ENCODE results near the gene GRID2IP. TPM values are rescaled to one million over a fixed set of nuclear protein-coding genes. Genes with fewer than 3 reads are reported as not detected.

The GRID2IP gene
- total RNA-seq, result not detected in 2 replicates

DNA sequence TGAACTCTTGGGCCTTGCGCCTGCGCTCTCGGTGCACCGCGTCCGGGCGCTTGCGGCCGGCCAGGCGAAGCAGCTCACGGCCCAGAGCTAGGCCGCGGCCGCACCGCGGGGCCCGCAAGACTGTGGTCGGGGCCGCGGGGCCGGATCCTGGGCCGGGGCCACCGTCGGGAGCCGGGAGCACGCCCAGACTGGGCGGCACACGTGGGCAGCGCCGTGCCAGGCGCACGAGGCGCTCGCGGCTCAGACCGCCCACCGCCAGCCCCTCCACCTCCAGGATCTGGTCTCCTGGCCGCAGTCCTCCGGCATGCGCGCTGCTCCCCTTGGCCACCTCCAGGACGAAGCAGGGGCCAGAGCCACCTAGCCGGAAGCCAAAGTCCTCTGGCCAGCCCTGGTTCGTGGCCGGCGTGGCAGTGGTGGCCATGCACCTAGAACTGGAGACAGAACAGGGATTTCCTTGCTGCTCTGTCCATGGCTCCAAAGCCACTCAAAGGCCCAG is at the start of gene GRID2IP:
TSS of gene GRID2IP (minus strand) at position 446 of the 496 bp plus-strand sequence. CDS start at position 421, 25 bp downstream.

DNA sequence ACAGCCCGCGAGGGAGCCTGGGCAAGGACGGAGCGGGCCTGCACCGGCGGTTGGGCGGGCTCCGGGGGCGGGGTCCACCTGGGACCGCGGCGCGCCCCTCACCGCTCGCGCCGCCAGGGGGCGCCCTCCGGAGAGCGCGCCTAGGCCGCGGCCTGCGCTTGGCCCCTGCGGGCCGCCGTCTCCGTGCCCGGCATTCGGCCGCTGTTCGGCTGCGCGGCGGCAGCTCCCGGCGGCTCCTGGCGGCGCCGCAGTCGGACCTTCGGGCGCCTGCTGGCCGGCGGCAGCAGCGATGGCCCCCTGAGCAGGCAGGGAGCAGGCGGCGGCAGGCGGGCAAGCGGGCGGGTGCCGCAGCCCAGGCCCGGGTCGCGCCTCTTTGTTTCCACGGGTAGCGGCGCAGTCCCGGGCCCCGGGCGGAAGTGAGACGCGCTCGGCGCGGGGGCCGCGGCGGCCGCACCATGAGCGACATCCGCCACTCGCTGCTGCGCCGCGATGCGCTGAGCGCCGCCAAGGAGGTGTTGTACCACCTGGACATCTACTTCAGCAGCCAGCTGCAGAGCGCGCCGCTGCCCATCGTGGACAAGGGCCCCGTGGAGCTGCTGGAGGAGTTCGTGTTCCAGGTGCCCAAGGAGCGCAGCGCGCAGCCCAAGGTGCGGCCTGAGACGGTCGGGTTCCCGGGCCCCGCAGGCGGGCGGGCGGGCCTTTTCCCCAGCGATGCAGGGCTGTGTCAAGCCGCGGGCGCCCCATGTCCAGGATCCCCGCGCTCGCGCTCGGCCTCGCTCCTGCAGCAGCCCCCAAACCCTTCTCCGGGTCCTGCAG is 38.8 kb upstream of the GRID2IP start, which contains the start of gene INTS15:
TSS of gene INTS15 (plus strand) at position 193 of the 816 bp plus-strand sequence. CDS start at position 456, 263 bp downstream.

GRCh38 chr7:6577369-6578113 is 26.3 kb upstream of the GRID2IP start, which contains the start of gene ZDHHC4:
ZDHHC4 (plus strand) TSS chr7:6577454; CDS start chr7:6580562, 3,108 bp downstream.

GRCh38 chr7:6447581-6448199 is 103.6 kb downstream of the GRID2IP start, which contains the start of gene DAGLB:
DAGLB (minus strand) TSS chr7:6447954; CDS start chr7:6447842, 112 bp downstream.

Other genes with a start within 250 kb of the GRID2IP start
- gene FAM220A, start 202.5 kb downstream of the GRID2IP start, total RNA-seq, result 13.7 and 17.2 TPM in 2 replicates
- gene RAC1, start 176.9 kb downstream of the GRID2IP start, total RNA-seq, result 130 and 147 TPM in 2 replicates
- gene DAGLB, start 103.5 kb downstream of the GRID2IP start, total RNA-seq, result 16.9 and 19.8 TPM in 2 replicates
- gene KDELR2, start 67.3 kb downstream of the GRID2IP start, total RNA-seq, result 169 and 209 TPM in 2 replicates
- gene ZDHHC4, start 26.0 kb upstream of the GRID2IP start, total RNA-seq, result 30.7 and 33.9 TPM in 2 replicates
- gene INTS15, start 38.6 kb upstream of the GRID2IP start, total RNA-seq, result 19.2 and 26.7 TPM in 2 replicates
- 0.13 and 0.14 TPM in 2 replicates for gene ZNF853, start 64.1 kb upstream of the GRID2IP start, total RNA-seq
- 11.1 and 13.0 TPM in 2 replicates for gene ZNF316, start 85.9 kb upstream of the GRID2IP start, total RNA-seq
- gene ZNF12, start 155.5 kb upstream of the GRID2IP start, total RNA-seq, result 20.2 and 21.3 TPM in 2 replicates
- not detected in 2 replicates for gene RSPH10B2, start 202.6 kb upstream of the GRID2IP start, total RNA-seq

Measured in thoracic aorta endothelial cell (primary cell).